HepG2 (cell line): ENCODE data around the gene EIF6. TPM values are rescaled to one million over a fixed set of nuclear protein-coding genes. Genes with fewer than 3 reads are reported as not detected.

ENCODE experiments used
- AGO1 ChIP-seq: fragments of 200-400 bp; formaldehyde crosslinking; IDR thresholded peaks from 2 replicates; pipeline ENCODE4 v1.6.1; 2017; ENCODE audit warnings: mild to moderate bottlenecking, low read depth, low read length, moderate library complexity; ENCODE audit not compliant: poor library complexity, severe bottlenecking
- CREM ChIP-seq, 2 experiments: sonication (generic) in 1 of 2; formaldehyde crosslinking in 1 of 2; IDR thresholded peaks; 2 replicates each; pipeline versions ENCODE4 v1.4.0 to v1.6.1; 2016 to 2020; ENCODE audit warnings: antibody characterized with exemption in 1 of 2, mild to moderate bottlenecking in 1 of 2, missing genetic modification reagents in 1 of 2
- GLI4 ChIP-seq: sonication (generic); formaldehyde crosslinking; IDR thresholded peaks from 2 replicates; pipeline ENCODE4 v1.5.1; 2020; ENCODE audit warnings: missing genetic modification reagents, mild to moderate bottlenecking, moderate library complexity, borderline replicate concordance
- HMGXB3 ChIP-seq: sonication (generic); formaldehyde crosslinking; IDR thresholded peaks from 2 replicates; pipeline ENCODE4 v1.4.0; 2020; ENCODE audit warnings: missing genetic modification reagents, borderline replicate concordance
- HNF4G ChIP-seq, 2 experiments: sonication (generic) in 1 of 2; formaldehyde crosslinking in 1 of 2; IDR thresholded peaks; 2 replicates each; pipeline versions ENCODE4 v1.4.0 to v1.6.1; 2011 to 2020; ENCODE audit warnings: borderline replicate concordance in 2 of 2, low read depth in 2 of 2, mild to moderate bottlenecking in 2 of 2, low read length in 1 of 2, missing genetic modification reagents in 1 of 2, moderate library complexity in 1 of 2
- IRF9 ChIP-seq: sonication (generic); formaldehyde crosslinking; IDR thresholded peaks from 2 replicates; pipeline ENCODE4 v1.8.0; 2022; ENCODE audit warnings: missing genetic modification reagents, mild to moderate bottlenecking, borderline replicate concordance
- PRDM15 ChIP-seq: sonication (generic); formaldehyde crosslinking; IDR thresholded peaks from 2 replicates; pipeline ENCODE4 v1.4.0; 2020; ENCODE audit warnings: missing genetic modification reagents
- RAD21 ChIP-seq: fragments of 450-650 bp; formaldehyde crosslinking; IDR thresholded peaks from 2 replicates; pipeline ENCODE4 v1.5.0; 2020; ENCODE audit warnings: mild to moderate bottlenecking
- RNF2 ChIP-seq: fragments of 450-650 bp; conservative IDR thresholded peaks from 2 replicates; pipeline ENCODE4 v1.6.1; 2016; ENCODE audit warnings: low read depth
- ZC3H4 ChIP-seq: sonication (generic); formaldehyde crosslinking; IDR thresholded peaks from 2 replicates; pipeline ENCODE4 v1.4.0; 2020; ENCODE audit warnings: missing genetic modification reagents, borderline replicate concordance
- ZFP1 ChIP-seq: IDR thresholded peaks from 2 replicates; pipeline ENCODE4 v1.6.1; 2016
- ZFP62 ChIP-seq: sonication (generic); formaldehyde crosslinking; IDR thresholded peaks from 2 replicates; pipeline ENCODE4 v1.4.0; 2020; ENCODE audit warnings: missing genetic modification reagents
- ZNF280B ChIP-seq: sonication (generic); formaldehyde crosslinking; IDR thresholded peaks from 2 replicates; pipeline ENCODE4 v1.5.0; 2020; ENCODE audit warnings: missing genetic modification reagents, mild to moderate bottlenecking, borderline replicate concordance
- ZNF552 ChIP-seq: sonication (generic); formaldehyde crosslinking; IDR thresholded peaks from 2 replicates; pipeline ENCODE4 v1.9.0; 2022; ENCODE audit warnings: missing genetic modification reagents, mild to moderate bottlenecking, borderline replicate concordance
- ZNF557 ChIP-seq: sonication (generic); formaldehyde crosslinking; IDR thresholded peaks from 2 replicates; pipeline ENCODE4 v1.4.0; 2020; ENCODE audit warnings: missing genetic modification reagents
- ZNF773 ChIP-seq: sonication (generic); formaldehyde crosslinking; IDR thresholded peaks from 2 replicates; pipeline ENCODE4 v1.4.0; 2020; ENCODE audit warnings: missing genetic modification reagents, borderline replicate concordance
- ZNF775 ChIP-seq: sonication (generic); formaldehyde crosslinking; IDR thresholded peaks from 2 replicates; pipeline ENCODE4 v1.4.0; 2020; ENCODE audit warnings: missing genetic modification reagents, mild to moderate bottlenecking, moderate library complexity, borderline replicate concordance
- ZNF788 ChIP-seq: sonication (generic); formaldehyde crosslinking; IDR thresholded peaks from 2 replicates; pipeline ENCODE4 v1.5.0; 2020; ENCODE audit warnings: mild to moderate bottlenecking, missing genetic modification reagents, borderline replicate concordance
- ZNF850 ChIP-seq: sonication (generic); formaldehyde crosslinking; conservative IDR thresholded peaks from 2 replicates; pipeline ENCODE4 v1.9.0; 2021; ENCODE audit warnings: mild to moderate bottlenecking, missing genetic modification reagents
- polyA plus RNA-seq, 8 experiments: library from polyadenylated mRNA; depleted of rRNA in 3 of 8; stranded (reverse) in 7 of 8; unstranded in 1 of 8; fragments of >200 nt; fragmentation: Illumina TruSeq in 4 of 8; extraction: Trizol in 4 of 8; gene quantifications; 2 replicates each; pipeline versions ENCODE4 v1.2.1 to v1.2.3, GENCODE V29; 2011 to 2016; ENCODE audit warnings: low read depth in 4 of 8, missing spikeins in 1 of 8, mixed read lengths in 1 of 8; ENCODE audit not compliant: insufficient read depth in 1 of 8
- total RNA-seq, 5 experiments: library from RNA; depleted of rRNA; stranded (reverse); fragments of >200 nt; fragmentation: Illumina TruSeq; extraction: Trizol; gene quantifications; 2 replicates each; pipeline ENCODE4 v1.2.3, GENCODE V29; 2016; ENCODE audit warnings: low read depth in 1 of 5

EIF6 gene
- total and polyA plus RNA-seq, 2 of the 13 experiments (the other 11 are each of a cell fraction or from before 2014, with no cell fraction given) = 462 to 466 TPM

GRCh38 chr20:35285806-35286076, 1.2 kb upstream of the EIF6 start (continued):
- no peak for TF ChIP-seq HMGXB3 (CRISPR knock-in tag)
- no peak for TF ChIP-seq ZNF850
- no peak for TF ChIP-seq ZNF557 (CRISPR knock-in tag)
- TF ChIP-seq GLI4 (CRISPR knock-in tag) = no peak
- TF ChIP-seq PRDM15 (CRISPR knock-in tag) = 0 out of 2 replicates have a peak, but pooled peaks have one; percentile 17
- no peak for TF ChIP-seq ZNF280B
- TF ChIP-seq ZFP1 (CRISPR knock-in tag) = no peak
- no peak for TF ChIP-seq IRF9
- TF ChIP-seq ZNF788 = no peak
- no peak for TF ChIP-seq ZFP62 (CRISPR knock-in tag)
- no peak for TF ChIP-seq HNF4G (IDR thresholded peaks at IDR 0.05; ENCODE audit: borderline replicate concordance, low read depth, low read length)
- no peak for TF ChIP-seq HNF4G (CRISPR knock-in tag; IDR thresholded peaks at IDR 0.05; ENCODE audit: borderline replicate concordance, low read depth)
- no peak for TF ChIP-seq ZNF552 (CRISPR knock-in tag)
- TF ChIP-seq ZC3H4 (CRISPR knock-in tag) = 0 out of 2 replicates have a peak, but pooled peaks have one; percentile 19
- peak; percentile 81 for TF ChIP-seq CREM (IDR thresholded peaks at IDR 0.05)
- no peak for TF ChIP-seq CREM (CRISPR knock-in tag; IDR thresholded peaks at IDR 0.05)
- no peak for TF ChIP-seq ZNF775 (CRISPR knock-in tag)
- no peak for TF ChIP-seq ZNF773 (CRISPR knock-in tag)
- TF ChIP-seq RNF2 = no peak
- no peak for TF ChIP-seq RAD21 (CRISPR knock-in tag)
- no peak for TF ChIP-seq AGO1
